Adrenal gland (tissue), 19 donors: ENCODE measurements around the gene HCN3. TPM values are rescaled to one million over a fixed set of nuclear protein-coding genes. Genes with fewer than 3 reads are reported as not detected.
"Not testable (repeated sequence)": the region's sequence is repeated elsewhere in the genome, so short reads cannot be mapped to it uniquely, and the experiment has no call there.

Experiments used
- DNase-seq, 7 donors: peaks; one replicate each; pipeline ENCODE4 v3.0.0-alpha.2; 2019 to 2020
- H3K27ac ChIP-seq, 5 donors: fragments of 200-600 bp; sonication (generic) in 4 of 5; 1 replicate in 3 of 5; 2 replicates in 2 of 5; pipeline versions ENCODE4 v1.5.1 to v1.8.0; 2016 to 2020; ENCODE audit warnings: mild to moderate bottlenecking in 1 of 5
- H3K27me3 ChIP-seq: fragments of 200-600 bp; 2 replicates; pipeline ENCODE4 v1.8.0; 2021
- H3K36me3 ChIP-seq, 2 donors: fragments of 200-600 bp; replicated peaks in 1 of 2; 1 replicate in 1 of 2; 2 replicates in 1 of 2; pipeline versions ENCODE4 v1.5.1 to v1.8.0; 2018 to 2022
- H3K4me1 ChIP-seq, 2 donors: fragments of 200-600 bp; replicated peaks in 1 of 2; 1 replicate in 1 of 2; 2 replicates in 1 of 2; pipeline versions ENCODE4 v1.5.1 to v1.8.0; 2018 to 2021
- H3K4me3 ChIP-seq, 4 donors: fragments of 200-600 bp; sonication (generic) in 3 of 4; one replicate each; pipeline ENCODE4 v1.5.1; 2016 to 2018
- H3K9me3 ChIP-seq, 3 donors: fragments of 200-600 bp; sonication (generic) in 1 of 3; replicated peaks in 1 of 3; 1 replicate in 2 of 3; 2 replicates in 1 of 3; pipeline versions ENCODE4 v1.5.1 to v1.8.0; 2016 to 2021
- POLR2A ChIP-seq, 2 donors: fragments of 450-650 bp; IDR thresholded peaks; one replicate each; pipeline ENCODE4 v1.6.1; 2017; ENCODE audit warnings: antibody characterized with exemption in 2 of 2, mild to moderate bottlenecking in 2 of 2, moderate library complexity in 1 of 2
- WGBS, 4 donors: extraction: QIAGEN DNeasy Blood & Tissue Kit in 2 of 4; methylation state at CpG; one replicate each; pipeline versions ENCODE4 v1.1.5 to v1.1.7; 2013 to 2017; 5-methylcytosine and 5-hydroxymethylcytosine counted together
- intact Hi-C, 2 donors: fragments of 100-400 bp; cut with DNase I; formaldehyde crosslinking; loops; one replicate each; pipeline versions ENCODE4 v1.14.1 to v1.15.0; 2022 to 2023
- long read RNA-seq, 10 donors: library from polyadenylated mRNA in 3 of 10; unstranded in 2 of 10; stranded (forward) in 1 of 10; transcript quantifications; one replicate each; pipeline ENCODE4 v2.0.0 and lab custom pipeline, GENCODE V29; 2021 to 2026
- polyA plus RNA-seq, 3 donors: library from polyadenylated mRNA; stranded (reverse); fragments of 200-250 nt in 2 of 3; fragments of 350-450 nt in 1 of 3; fragmentation: Illumina TruSeq in 1 of 3; extraction: RNeasy Lipid Tissue Mini Kit (QIAGEN cat#74804) in 1 of 3; gene quantifications; one replicate each; pipeline ENCODE4 v1.2.3, GENCODE V29; 2013 to 2014
- total RNA-seq, 9 donors: library from RNA; depleted of rRNA in 4 of 9; stranded (reverse); fragments of >200 nt in 4 of 9; fragments of 120-200 nt in 1 of 9; fragmentation: NEBNext Ultra II Directional in 1 of 9; extraction: Animal tissue kit (Norgen Biotek cat#: 25700) in 1 of 9; gene quantifications; one replicate each; pipeline versions ENCODE4 v1.1.0 to v1.2.4, GENCODE V29; 2013 to 2023
- TF ChIP-seq, protein P1 (sequence below), 6 experiments: fragments of 450-650 bp in 4 of 6; fragments of 200-600 bp in 2 of 6; sonication (generic) in 1 of 6; IDR thresholded peaks; 1 replicate in 5 of 6; 2 replicates in 1 of 6; pipeline versions ENCODE4 v1.5.1 to v1.8.0; 2016 to 2021; ENCODE audit warnings: antibody characterized with exemption in 6 of 6, mild to moderate bottlenecking in 2 of 6, moderate library complexity in 1 of 6
- donor health status: healthy with polysubstance abuse.
- donor health status: Bipolar disorder and iron deficiency.
- donor health status: DM: yes; HTN: yes; CAD: no.
- donor health status: DM: no; HTN: no; CAD: no.
- donor health status: DM: no; HTN: no; CAD: no.
- donor health status: DM: yes; HTN: yes; CAD: no.

Gene HCN3
- 1 to 10 TPM; 1.0 to 6.5 (median 3.6) TPM for total RNA-seq
- 10 to 100 TPM in 1 of 3 donors, 1 to 10 TPM in 2; 3.1 to 14.5 (median 6.2) TPM for polyA plus RNA-seq
- long read RNA-seq, donor 1, result 0 reads
- long read RNA-seq, donor 2, result 0 reads
- long read RNA-seq, donor 3, result 0 reads
- long read RNA-seq, donor 4, result 0 reads
- long read RNA-seq, donor 5, partial matches to known transcripts, result 1 of 6 reads
- long read RNA-seq, donor 5, other reads (novel, unspliced or antisense), result 5 of 6 reads
- long read RNA-seq, donor 6, result 0 reads
- long read RNA-seq, donor 7, result 0 reads
- long read RNA-seq, donor 8, result 0 reads
- long read RNA-seq, donor 9, result 0 reads
- long read RNA-seq, donor 10, result 0 reads

DNA sequence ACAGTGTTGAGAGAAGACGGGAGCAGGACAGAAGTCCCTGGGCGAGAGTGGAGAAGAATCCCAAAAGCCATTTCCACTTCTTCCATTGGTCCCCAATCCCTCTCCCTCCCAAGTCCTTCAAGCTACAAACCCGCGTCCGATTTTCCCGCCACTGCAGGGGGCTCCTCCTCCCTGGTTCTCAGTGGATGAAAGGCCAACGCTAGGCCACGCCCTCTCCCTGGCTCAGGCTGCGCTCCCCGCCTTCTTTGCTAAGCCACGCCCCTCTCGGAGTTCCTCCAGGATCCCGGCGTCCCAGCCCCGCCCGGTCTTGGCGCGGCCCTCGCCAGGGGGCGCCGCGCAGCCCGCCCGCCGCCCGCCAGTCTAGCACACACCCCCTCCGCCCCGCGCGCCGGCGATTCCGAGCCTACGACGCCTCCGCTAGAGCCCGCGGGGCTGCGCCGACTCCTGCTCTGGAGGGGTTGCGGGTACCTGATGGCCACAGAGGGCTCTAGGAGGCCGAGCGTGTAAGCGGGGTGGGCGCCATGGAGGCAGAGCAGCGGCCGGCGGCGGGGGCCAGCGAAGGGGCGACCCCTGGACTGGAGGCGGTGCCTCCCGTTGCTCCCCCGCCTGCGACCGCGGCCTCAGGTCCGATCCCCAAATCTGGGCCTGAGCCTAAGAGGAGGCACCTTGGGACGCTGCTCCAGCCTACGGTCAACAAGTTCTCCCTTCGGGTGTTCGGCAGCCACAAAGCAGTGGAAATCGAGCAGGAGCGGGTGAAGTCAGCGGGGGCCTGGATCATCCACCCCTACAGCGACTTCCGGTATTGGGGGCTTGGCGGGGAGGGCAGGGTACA lies at the start of gene HCN3:
Gene HCN3 (plus strand): TSS at position 394 of the 832 bp plus-strand sequence. CDS start 128 bp downstream, at position 522.
- WGBS, 4 donors, result 0 to 2% (median 1%) methylated on average over 10 to 68 of the region's 68 CpGs
- peak within 1 kb of the TSS in 2 of 5 donors; percentile 60 to 73 for H3K27ac ChIP-seq
- H3K4me1 ChIP-seq, result peaks cover 16 to 21% of the 10 kb centered on the region in 2 donors
- H3K4me3 ChIP-seq, result peak within 1 kb of the TSS; percentile 38 to 82 (median 66)
- TF ChIP-seq, protein P1, sequence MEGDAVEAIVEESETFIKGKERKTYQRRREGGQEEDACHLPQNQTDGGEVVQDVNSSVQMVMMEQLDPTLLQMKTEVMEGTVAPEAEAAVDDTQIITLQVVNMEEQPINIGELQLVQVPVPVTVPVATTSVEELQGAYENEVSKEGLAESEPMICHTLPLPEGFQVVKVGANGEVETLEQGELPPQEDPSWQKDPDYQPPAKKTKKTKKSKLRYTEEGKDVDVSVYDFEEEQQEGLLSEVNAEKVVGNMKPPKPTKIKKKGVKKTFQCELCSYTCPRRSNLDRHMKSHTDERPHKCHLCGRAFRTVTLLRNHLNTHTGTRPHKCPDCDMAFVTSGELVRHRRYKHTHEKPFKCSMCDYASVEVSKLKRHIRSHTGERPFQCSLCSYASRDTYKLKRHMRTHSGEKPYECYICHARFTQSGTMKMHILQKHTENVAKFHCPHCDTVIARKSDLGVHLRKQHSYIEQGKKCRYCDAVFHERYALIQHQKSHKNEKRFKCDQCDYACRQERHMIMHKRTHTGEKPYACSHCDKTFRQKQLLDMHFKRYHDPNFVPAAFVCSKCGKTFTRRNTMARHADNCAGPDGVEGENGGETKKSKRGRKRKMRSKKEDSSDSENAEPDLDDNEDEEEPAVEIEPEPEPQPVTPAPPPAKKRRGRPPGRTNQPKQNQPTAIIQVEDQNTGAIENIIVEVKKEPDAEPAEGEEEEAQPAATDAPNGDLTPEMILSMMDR (IDR thresholded peaks at IDR 0.05), result peak in 4 of 6 experiments; percentile 27 to 70 (median 62)
- TF ChIP-seq POLR2A (IDR thresholded peaks at IDR 0.05), result no peak
- H3K9me3 ChIP-seq, result no peaks in the 10 kb centered on the region
- no peaks in the 10 kb centered on the region for H3K27me3 ChIP-seq
- intact Hi-C loops, result loop anchor here in 1 of 2 donors (5.0 to 10.0 kb wide), 2 partner anchors 45 to 318 kb away; partner anchors contain the start of gene RUSC1
- no peaks in the 10 kb centered on the region for H3K36me3 ChIP-seq
- peak; percentile 97 to 99 (median 99) for DNase-seq

- H3K27me3 ChIP-seq, result no peaks in the 10 kb centered on the region
- no peaks in the 10 kb centered on the region for H3K36me3 ChIP-seq
- peaks cover 33 to 40% of the 10 kb centered on the region in 2 donors for H3K4me1 ChIP-seq
- intact Hi-C loops, result no loop called here
- no peak for TF ChIP-seq POLR2A (IDR thresholded peaks at IDR 0.05)
- TF ChIP-seq, protein P1 (IDR thresholded peaks at IDR 0.05), result no peak
- DNase-seq, result no peak
- 48 to 56% (median 53%) methylated on average over 8 to 9 of the region's 9 CpGs for WGBS, 4 donors
- peak overlapping the region in 3 of 5 donors; percentile 23 to 90 (median 89) for H3K27ac ChIP-seq
- H3K4me3 ChIP-seq, result peak overlapping the region in 1 of 4 donors; percentile 60
- H3K9me3 ChIP-seq, result no peaks in the 10 kb centered on the region
These were observed 49.2 kb upstream of the HCN3 start for GRCh38 chr1:155228096-155228427.

- H3K27me3 ChIP-seq, H3K4me3 ChIP-seq, DNase-seq, intact Hi-C loops, H3K9me3 ChIP-seq, H3K36me3 ChIP-seq: not testable (repeated sequence)
- WGBS, 4 donors, result 48 to 81% (median 72%) methylated on average over 3 of the region's 3 CpGs
- Histone ChIP-seq H3K27ac (peak overlapping the region in 4 of 5 donors; percentile 40 to 86 (median 70)), H3K4me1 (peaks cover 17% of the 10 kb centered on the region in 2 donors)
These were observed 46.0 kb upstream of the HCN3 start for GRCh38 chr1:155231302-155231701.

DNA sequence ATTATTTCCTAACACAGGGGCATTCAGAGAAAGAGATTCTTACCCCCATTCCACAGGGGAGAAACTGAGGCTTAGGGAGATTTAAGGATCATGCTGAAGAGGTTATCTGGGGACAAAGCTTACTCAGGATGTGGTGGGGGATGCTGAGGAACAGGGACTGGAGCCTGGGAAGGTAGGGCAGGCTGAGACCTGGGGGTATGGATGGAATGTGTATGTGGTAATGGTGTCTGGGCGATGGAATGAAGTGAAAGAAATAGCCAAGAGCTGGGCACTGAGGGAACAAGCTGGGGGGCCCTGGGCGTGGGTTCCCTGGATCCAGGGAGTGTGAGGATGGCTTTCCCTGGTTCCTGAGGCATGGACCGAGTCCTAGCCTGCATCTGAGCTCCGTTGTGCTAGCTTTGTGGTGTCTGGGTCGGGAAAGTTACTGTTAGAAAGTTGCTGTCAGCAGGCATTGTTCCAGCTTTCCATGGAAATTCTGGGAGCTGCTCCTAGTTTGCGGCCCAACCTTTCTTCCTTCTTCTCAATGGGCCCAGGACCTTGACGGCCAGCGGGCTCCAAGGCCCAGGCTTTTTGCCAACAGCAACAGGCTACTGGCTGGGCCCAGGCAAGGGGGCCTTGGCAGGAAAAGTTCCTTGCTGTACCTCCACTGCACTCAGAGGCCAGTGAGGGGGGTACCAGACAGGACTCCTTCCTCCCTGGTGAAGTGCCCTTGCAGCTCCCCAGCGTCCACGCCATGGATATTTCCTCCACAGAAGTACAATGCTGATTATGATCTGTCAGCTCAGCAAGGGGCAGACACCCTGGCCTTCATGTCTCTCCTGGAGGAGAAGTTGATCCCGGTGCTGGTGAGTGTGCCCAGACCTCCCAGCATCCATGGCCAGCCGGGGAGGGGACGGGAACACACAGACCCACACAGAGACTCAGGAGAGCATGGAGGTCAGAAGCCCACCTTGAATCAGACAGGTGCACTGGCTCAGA lies 45.0 kb upstream of the HCN3 start:
- H3K9me3 ChIP-seq, H3K27me3 ChIP-seq, H3K4me3 ChIP-seq, intact Hi-C loops: not testable (repeated sequence)
- 31 to 51% (median 38%) methylated on average over 8 to 13 of the region's 13 CpGs for WGBS, 4 donors
- DNase-seq, result peak; percentile 76 to 89 (median 82)
- peaks cover 11 to 12% of the 10 kb centered on the region in 2 donors for H3K4me1 ChIP-seq
- peaks cover 0 to 18% of the 10 kb centered on the region in 2 donors for H3K36me3 ChIP-seq
- peak overlapping the region; percentile 6 to 86 (median 58) for H3K27ac ChIP-seq

DNA sequence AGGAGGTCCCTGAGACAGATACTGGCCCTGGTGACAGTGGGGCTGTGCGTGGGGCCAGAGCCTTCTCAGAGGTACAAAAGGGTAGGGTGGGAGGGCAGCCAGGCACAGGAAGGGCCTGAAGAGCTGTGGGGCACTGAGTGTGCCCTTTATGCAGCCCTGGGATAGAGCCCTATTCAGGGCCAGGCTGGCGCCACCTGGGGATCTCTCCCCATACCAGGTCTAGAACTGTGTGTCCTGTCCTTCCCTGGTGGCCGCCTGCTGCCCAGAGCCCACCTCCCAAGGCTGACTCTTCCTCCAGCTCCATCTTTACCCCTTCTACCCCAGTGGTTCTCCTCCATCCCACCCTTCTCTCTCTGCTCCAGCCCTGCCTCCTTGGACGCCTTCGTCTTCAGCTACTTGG lies 43.8 kb upstream of the HCN3 start:
- peaks cover 0 to 26% of the 10 kb centered on the region in 2 donors for H3K36me3 ChIP-seq
- intact Hi-C loops, H3K27ac ChIP-seq, DNase-seq, H3K9me3 ChIP-seq, H3K27me3 ChIP-seq, H3K4me3 ChIP-seq: not testable (repeated sequence)
- H3K4me1 ChIP-seq, result peaks cover 8 to 11% of the 10 kb centered on the region in 2 donors
- 75 to 100% (median 98%) methylated on average over 1 of the region's 5 CpGs for WGBS, 4 donors

DNA sequence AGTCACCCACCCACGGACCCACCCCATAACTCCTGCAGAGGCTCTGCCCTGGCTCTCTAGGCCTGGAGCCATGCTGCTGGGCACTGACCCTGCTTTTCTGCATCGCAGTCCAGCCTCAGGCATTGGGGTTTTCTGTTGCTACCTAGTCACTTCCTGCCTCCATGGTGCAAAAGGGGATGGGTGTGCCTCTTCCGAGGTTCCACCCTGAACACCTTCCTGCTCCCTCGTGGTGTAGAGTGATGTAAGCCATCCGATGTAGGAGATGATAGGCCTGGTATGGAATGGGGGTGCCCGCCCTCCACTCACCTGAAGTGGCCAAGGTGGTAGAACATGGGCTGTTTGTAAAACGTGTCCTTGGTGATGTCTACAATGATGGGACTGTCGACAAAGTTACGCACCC lies 41.9 kb upstream of the HCN3 start:
- DNase-seq, H3K27me3 ChIP-seq, H3K4me3 ChIP-seq, H3K9me3 ChIP-seq, H3K27ac ChIP-seq, intact Hi-C loops: not testable (repeated sequence)
- WGBS, 4 donors, result 81 to 92% (median 89%) methylated on average over 3 to 9 of the region's 9 CpGs
- Histone ChIP-seq H3K36me3 (peaks cover 0 to 26% of the 10 kb centered on the region in 2 donors), H3K4me1 (peaks cover 11 to 12% of the 10 kb centered on the region in 2 donors)
